ENCODE results near the gene RABGAP1.

GRCh38 chr9:123081824-123082223, 141.0 kb downstream of the RABGAP1 start:
- TF ChIP-seq CTCF (conservative IDR thresholded peaks at IDR 0.05; ENCODE audit: low read depth in 2 of 2) (peak; percentile 67 to 79), EZH2phosphoT487 (IDR thresholded peaks at IDR 0.05; ENCODE audit: unreplicated experiment) (no peak), EZH2 (IDR thresholded peaks at IDR 0.05; ENCODE audit: low read depth, unreplicated experiment) (no peak)

All from GM23338 (cell line).